Loucy (cell line): Measurements from ENCODE around the gene PRSS23.

Experiments
- H2AFZ ChIP-seq: fragments of 200-600 bp; sonication (generic); 2 replicates; pipeline ENCODE4 v1.6.0; 2016; ENCODE audit warnings: antibody characterized with exemption, mild to moderate bottlenecking, low read length, moderate library complexity
- H3F3A ChIP-seq: fragments of 200-600 bp; 2 replicates; pipeline ENCODE4 v1.6.0; 2016; ENCODE audit warnings: antibody characterized with exemption, low read depth, mild to moderate bottlenecking
- H3K27me3 ChIP-seq: fragments of 200-600 bp; sonication (generic); 2 replicates; pipeline ENCODE4 v1.6.1; 2014; ENCODE audit warnings: low read length, mild to moderate bottlenecking; ENCODE audit not compliant: insufficient read depth, poor library complexity, severe bottlenecking
- H3K36me3 ChIP-seq: fragments of 200-600 bp; sonication (generic); 2 replicates; pipeline ENCODE4 v1.6.1; 2016; ENCODE audit warnings: low read length; ENCODE audit not compliant: insufficient read depth
- H3K4me1 ChIP-seq: fragments of 200-600 bp; sonication (generic); 2 replicates; pipeline ENCODE4 v1.5.1; 2014; ENCODE audit warnings: low read length, mild to moderate bottlenecking; ENCODE audit not compliant: insufficient read depth, poor library complexity, severe bottlenecking
- H3K4me2 ChIP-seq: fragments of 200-600 bp; sonication (generic); 2 replicates; pipeline ENCODE4 v1.6.0; 2014; ENCODE audit warnings: antibody characterized with exemption, low read length, low read depth, mild to moderate bottlenecking; ENCODE audit not compliant: poor library complexity, severe bottlenecking
- H3K4me3 ChIP-seq: fragments of 200-600 bp; sonication (generic); 2 replicates; pipeline ENCODE4 v1.5.1; 2014; ENCODE audit warnings: low read length, mild to moderate bottlenecking, mixed read lengths; ENCODE audit not compliant: poor library complexity, severe bottlenecking
- H3K79me2 ChIP-seq: fragments of 200-600 bp; sonication (generic); 2 replicates; pipeline ENCODE4 v1.6.1; 2014; ENCODE audit warnings: low read length; ENCODE audit not compliant: insufficient read depth
- H3K9ac ChIP-seq: fragments of 200-600 bp; sonication (generic); 2 replicates; pipeline ENCODE4 v1.6.0; 2014; ENCODE audit warnings: mild to moderate bottlenecking, low read depth, low read length, moderate library complexity; ENCODE audit not compliant: poor library complexity, severe bottlenecking
- H3K9me2 ChIP-seq: fragments of 200-600 bp; sonication (generic); replicated peaks from 2 replicates; pipeline ENCODE4 v1.6.1; 2016; ENCODE audit warnings: low read depth, low read length, mixed read lengths
- H3K9me3 ChIP-seq: fragments of 200-600 bp; sonication (generic); 2 replicates; pipeline ENCODE4 v1.6.1; 2014; ENCODE audit warnings: mild to moderate bottlenecking, antibody characterized with exemption, low read length, low read depth; ENCODE audit not compliant: insufficient read depth
- H4K20me1 ChIP-seq: fragments of 200-600 bp; sonication (generic); 2 replicates; pipeline ENCODE4 v1.6.0; 2014; ENCODE audit warnings: antibody characterized with exemption, low read length, mild to moderate bottlenecking; ENCODE audit not compliant: insufficient read depth, poor library complexity, severe bottlenecking
- EZH2phosphoT487 ChIP-seq: fragments of 200-600 bp; IDR thresholded peaks from 2 replicates; pipeline ENCODE4 v1.6.1; 2018; ENCODE audit warnings: antibody characterized with exemption, mild to moderate bottlenecking, moderate library complexity, borderline replicate concordance
- TF ChIP-seq, protein P1 (sequence below): fragments of 200-600 bp; sonication (generic); conservative IDR thresholded peaks from 2 replicates; pipeline ENCODE4 v1.5.1; 2014; ENCODE audit warnings: mild to moderate bottlenecking, antibody characterized with exemption, low read length

PRSS23 gene, protein sequence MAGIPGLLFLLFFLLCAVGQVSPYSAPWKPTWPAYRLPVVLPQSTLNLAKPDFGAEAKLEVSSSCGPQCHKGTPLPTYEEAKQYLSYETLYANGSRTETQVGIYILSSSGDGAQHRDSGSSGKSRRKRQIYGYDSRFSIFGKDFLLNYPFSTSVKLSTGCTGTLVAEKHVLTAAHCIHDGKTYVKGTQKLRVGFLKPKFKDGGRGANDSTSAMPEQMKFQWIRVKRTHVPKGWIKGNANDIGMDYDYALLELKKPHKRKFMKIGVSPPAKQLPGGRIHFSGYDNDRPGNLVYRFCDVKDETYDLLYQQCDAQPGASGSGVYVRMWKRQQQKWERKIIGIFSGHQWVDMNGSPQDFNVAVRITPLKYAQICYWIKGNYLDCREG

DNA sequence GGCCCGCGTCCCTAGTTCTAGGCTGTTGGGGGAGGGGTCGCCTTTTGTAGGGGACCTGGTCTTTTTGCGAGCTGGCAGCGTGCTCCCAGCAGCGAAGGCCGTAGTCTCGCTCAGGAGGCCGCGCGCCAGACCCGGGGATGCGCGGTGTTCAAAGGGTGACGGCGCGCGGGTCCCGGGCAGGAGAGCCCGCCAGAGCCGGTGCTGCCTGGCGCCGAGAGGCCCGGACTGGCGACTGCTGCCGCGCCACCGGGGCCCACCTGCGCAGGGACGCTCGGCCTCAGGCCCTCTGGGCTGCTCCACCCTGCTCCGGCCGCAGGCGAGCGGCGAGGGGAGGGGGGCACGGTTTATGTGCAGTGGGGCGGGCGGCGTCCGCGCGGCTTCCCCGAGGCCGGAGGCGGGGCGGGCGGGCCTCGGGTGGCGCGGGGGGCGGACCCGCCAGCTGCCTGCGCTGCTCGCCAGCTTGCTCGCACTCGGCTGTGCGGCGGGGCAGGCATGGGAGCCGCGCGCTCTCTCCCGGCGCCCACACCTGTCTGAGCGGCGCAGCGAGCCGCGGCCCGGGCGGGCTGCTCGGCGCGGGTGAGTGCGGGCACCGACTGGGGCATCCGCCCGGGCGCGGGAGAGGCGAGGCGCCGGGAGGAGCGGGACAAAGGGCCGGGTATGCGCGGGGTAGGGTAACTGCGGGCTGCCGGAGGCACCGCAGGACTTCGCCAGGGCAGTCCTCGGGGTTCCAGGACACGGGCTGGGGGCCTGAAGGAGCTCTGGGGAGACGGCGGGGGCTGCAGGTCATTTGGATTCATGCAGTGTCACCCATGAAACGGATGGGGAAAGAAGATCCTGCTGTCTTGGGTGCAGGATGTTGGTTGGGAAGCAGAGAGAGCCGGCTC is at the start of gene PRSS23:
Gene PRSS23 (plus strand): TSS at position 467 of the 884 bp plus-strand sequence. CDS start 7,102 bp downstream, outside the sequence.
- Histone ChIP-seq H3K9me3 (no peaks in the 10 kb centered on the region), H3K79me2 (no peaks in the 10 kb centered on the region), H2AFZ (no peak within 1 kb of the TSS), H4K20me1 (no peaks in the 10 kb centered on the region), H3K9me2 (no peaks in the 10 kb centered on the region), H3K4me3 (no peak within 1 kb of the TSS), H3K4me1 (no peaks in the 10 kb centered on the region), H3K36me3 (no peaks in the 10 kb centered on the region), H3K9ac (no peak within 1 kb of the TSS), H3F3A (no peaks in the 10 kb centered on the region), H3K4me2 (no peak within 1 kb of the TSS), H3K27me3 (no peaks in the 10 kb centered on the region)
- no peak for TF ChIP-seq EZH2phosphoT487
- TF ChIP-seq, protein P1, sequence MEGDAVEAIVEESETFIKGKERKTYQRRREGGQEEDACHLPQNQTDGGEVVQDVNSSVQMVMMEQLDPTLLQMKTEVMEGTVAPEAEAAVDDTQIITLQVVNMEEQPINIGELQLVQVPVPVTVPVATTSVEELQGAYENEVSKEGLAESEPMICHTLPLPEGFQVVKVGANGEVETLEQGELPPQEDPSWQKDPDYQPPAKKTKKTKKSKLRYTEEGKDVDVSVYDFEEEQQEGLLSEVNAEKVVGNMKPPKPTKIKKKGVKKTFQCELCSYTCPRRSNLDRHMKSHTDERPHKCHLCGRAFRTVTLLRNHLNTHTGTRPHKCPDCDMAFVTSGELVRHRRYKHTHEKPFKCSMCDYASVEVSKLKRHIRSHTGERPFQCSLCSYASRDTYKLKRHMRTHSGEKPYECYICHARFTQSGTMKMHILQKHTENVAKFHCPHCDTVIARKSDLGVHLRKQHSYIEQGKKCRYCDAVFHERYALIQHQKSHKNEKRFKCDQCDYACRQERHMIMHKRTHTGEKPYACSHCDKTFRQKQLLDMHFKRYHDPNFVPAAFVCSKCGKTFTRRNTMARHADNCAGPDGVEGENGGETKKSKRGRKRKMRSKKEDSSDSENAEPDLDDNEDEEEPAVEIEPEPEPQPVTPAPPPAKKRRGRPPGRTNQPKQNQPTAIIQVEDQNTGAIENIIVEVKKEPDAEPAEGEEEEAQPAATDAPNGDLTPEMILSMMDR, result no peak

DNA sequence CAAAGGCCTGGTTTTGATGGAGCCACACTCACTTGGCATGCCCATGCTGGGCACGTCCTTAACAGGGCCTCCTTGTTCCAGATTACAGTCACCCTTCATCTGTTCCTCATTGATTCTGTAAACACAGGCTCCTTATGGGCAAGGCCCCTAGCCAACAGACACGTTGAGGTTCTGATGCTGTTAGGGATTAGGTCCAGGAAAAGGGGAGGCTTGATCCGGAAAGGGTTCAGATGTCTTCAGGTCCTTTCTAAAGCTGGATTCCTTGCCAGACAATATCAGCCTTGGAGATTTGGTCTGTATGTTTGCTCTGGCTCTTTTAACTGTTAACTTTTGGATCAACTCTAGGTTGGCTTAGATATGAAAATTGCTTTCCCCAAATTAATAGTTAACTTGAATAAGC is 46.9 kb upstream of the PRSS23 start:
- Histone ChIP-seq H3K4me3 (no peak overlapping the region), H3K27me3 (no peaks in the 10 kb centered on the region), H3K4me1 (no peaks in the 10 kb centered on the region), H3F3A (no peaks in the 10 kb centered on the region), H3K4me2 (no peak overlapping the region), H3K9me2 (no peaks in the 10 kb centered on the region), H2AFZ (no peak overlapping the region), H3K79me2 (no peaks in the 10 kb centered on the region), H3K9ac (no peak overlapping the region), H4K20me1 (no peaks in the 10 kb centered on the region), H3K36me3 (no peaks in the 10 kb centered on the region), H3K9me3 (no peaks in the 10 kb centered on the region)
- TF ChIP-seq, protein P1, result no peak
- TF ChIP-seq EZH2phosphoT487, result no peak

DNA sequence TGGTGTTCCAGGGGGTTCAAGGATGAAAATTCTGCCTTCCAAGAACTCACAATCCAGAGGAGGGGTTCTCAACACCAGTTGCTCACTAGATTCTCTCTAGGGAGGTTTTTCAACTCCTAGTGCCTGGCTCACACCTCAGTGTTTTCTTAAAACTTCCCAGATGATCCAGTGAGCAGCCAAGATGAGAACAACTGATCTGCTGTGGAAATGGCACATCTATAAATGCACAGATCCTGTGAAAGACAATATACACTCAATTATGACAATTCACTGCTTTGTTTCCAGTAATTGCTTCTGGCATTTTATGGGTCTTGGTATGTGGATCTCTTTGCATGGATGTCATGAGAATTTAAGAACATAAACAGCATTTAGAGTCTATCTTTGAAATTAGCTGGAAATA is 45.2 kb upstream of the PRSS23 start:
- Histone ChIP-seq H3K79me2 (no peaks in the 10 kb centered on the region), H3K27me3 (no peaks in the 10 kb centered on the region), H3K36me3 (no peaks in the 10 kb centered on the region), H3K9ac (no peak overlapping the region), H3K9me2 (no peaks in the 10 kb centered on the region), H3F3A (no peaks in the 10 kb centered on the region), H3K9me3 (no peaks in the 10 kb centered on the region), H4K20me1 (no peaks in the 10 kb centered on the region), H3K4me1 (no peaks in the 10 kb centered on the region), H3K4me2 (no peak overlapping the region), H2AFZ (no peak overlapping the region), H3K4me3 (no peak overlapping the region)
- TF ChIP-seq EZH2phosphoT487, result no peak
- TF ChIP-seq, protein P1, result no peak
